ENCODE data around the gene IFT81.

GRCh38 chr12:110245369-110245772 is 121.2 kb downstream of the IFT81 start:
- TF ChIP-seq CTCF (IDR thresholded peaks at IDR 0.05) (peak; percentile 65), EZH2 (IDR thresholded peaks at IDR 0.05; ENCODE audit: borderline replicate concordance, insufficient read depth, low read depth, low read length, poor library complexity, severe bottlenecking) (no peak)

All from B cell (primary cell).